ENCODE data around the gene ATCAY. TPM values are rescaled to one million over a fixed set of nuclear protein-coding genes. Genes with fewer than 3 reads are reported as not detected.

The ATCAY gene
- total RNA-seq, 1 donor, result not detected

GRCh38 chr19:3879656-3880055 is 829 bp upstream of the ATCAY start:
- Histone ChIP-seq H3K27me3 (ENCODE audit: insufficient read depth, low read length) (peaks cover 21% of the 10 kb centered on the region), H4K20me1 (ENCODE audit: insufficient read depth, low read length) (no peaks in the 10 kb centered on the region), H3K4me3 (ENCODE audit: insufficient read depth, low read length) (no peak overlapping the region), H3K27ac (ENCODE audit: low read depth, low read length) (no peak overlapping the region), H3K4me1 (ENCODE audit: insufficient read depth, low read length) (no peaks in the 10 kb centered on the region), H3K9me3 (ENCODE audit: low read depth, low read length) (no peaks in the 10 kb centered on the region), H3K4me2 (ENCODE audit: insufficient read depth, low read length) (no peak overlapping the region), H3K79me2 (ENCODE audit: insufficient read depth, low read length) (no peaks in the 10 kb centered on the region), H3K36me3 (ENCODE audit: insufficient read depth, low read length) (no peaks in the 10 kb centered on the region), H2AFZ (ENCODE audit: low read length) (no peak overlapping the region)
- no peak for TF ChIP-seq CTCF (IDR thresholded peaks at IDR 0.05; ENCODE audit: extremely low read depth, low read depth, low read length)
- peak; percentile 21 for DNase-seq (ENCODE audit: insufficient read length, low spot score, missing footprints)

- Histone ChIP-seq H3K27me3 (ENCODE audit: insufficient read depth, low read length) (peaks cover 21% of the 10 kb centered on the region), H3K27ac (ENCODE audit: low read depth, low read length) (no peak overlapping the region), H4K20me1 (ENCODE audit: insufficient read depth, low read length) (no peaks in the 10 kb centered on the region), H3K4me3 (ENCODE audit: insufficient read depth, low read length) (no peak overlapping the region), H3K79me2 (ENCODE audit: insufficient read depth, low read length) (no peaks in the 10 kb centered on the region), H3K9me3 (ENCODE audit: low read depth, low read length) (no peaks in the 10 kb centered on the region), H3K36me3 (ENCODE audit: insufficient read depth, low read length) (no peaks in the 10 kb centered on the region), H3K4me2 (ENCODE audit: insufficient read depth, low read length) (no peak overlapping the region), H2AFZ (ENCODE audit: low read length) (no peak overlapping the region), H3K4me1 (ENCODE audit: insufficient read depth, low read length) (no peaks in the 10 kb centered on the region)
- TF ChIP-seq CTCF (IDR thresholded peaks at IDR 0.05; ENCODE audit: extremely low read depth, low read depth, low read length), result no peak
- peak; percentile 77 for DNase-seq (ENCODE audit: insufficient read length, low spot score, missing footprints)
Observed at GRCh38 chr19:3881272-3882040, 971 bp downstream of the ATCAY start.

GRCh38 chr19:3882041-3882384 is 1.5 kb downstream of the ATCAY start:
- no peak overlapping the region for H2AFZ ChIP-seq (ENCODE audit: low read length)
- H3K4me1 ChIP-seq (ENCODE audit: insufficient read depth, low read length), result no peaks in the 10 kb centered on the region
- H3K27me3 ChIP-seq (ENCODE audit: insufficient read depth, low read length), result peaks cover 21% of the 10 kb centered on the region
- H3K9me3 ChIP-seq (ENCODE audit: low read depth, low read length), result no peaks in the 10 kb centered on the region
- no peaks in the 10 kb centered on the region for H4K20me1 ChIP-seq (ENCODE audit: insufficient read depth, low read length)
- no peak overlapping the region for H3K4me3 ChIP-seq (ENCODE audit: insufficient read depth, low read length)
- H3K36me3 ChIP-seq (ENCODE audit: insufficient read depth, low read length), result no peaks in the 10 kb centered on the region
- no peak for TF ChIP-seq CTCF (IDR thresholded peaks at IDR 0.05; ENCODE audit: extremely low read depth, low read depth, low read length)
- H3K4me2 ChIP-seq (ENCODE audit: insufficient read depth, low read length), result no peak overlapping the region
- H3K27ac ChIP-seq (ENCODE audit: low read depth, low read length), result no peak overlapping the region
- no peak for DNase-seq (ENCODE audit: insufficient read length, low spot score, missing footprints)
- H3K79me2 ChIP-seq (ENCODE audit: insufficient read depth, low read length), result no peaks in the 10 kb centered on the region

GRCh38 chr19:3890591-3890990 is 10.1 kb downstream of the ATCAY start:
- Histone ChIP-seq H3K27me3 (ENCODE audit: insufficient read depth, low read length) (no peaks in the 10 kb centered on the region), H3K27ac (ENCODE audit: low read depth, low read length) (no peak overlapping the region), H2AFZ (ENCODE audit: low read length) (no peak overlapping the region), H3K4me3 (ENCODE audit: insufficient read depth, low read length) (no peak overlapping the region), H3K4me1 (ENCODE audit: insufficient read depth, low read length) (no peaks in the 10 kb centered on the region), H3K36me3 (ENCODE audit: insufficient read depth, low read length) (no peaks in the 10 kb centered on the region), H3K79me2 (ENCODE audit: insufficient read depth, low read length) (no peaks in the 10 kb centered on the region), H4K20me1 (ENCODE audit: insufficient read depth, low read length) (no peaks in the 10 kb centered on the region), H3K9me3 (ENCODE audit: low read depth, low read length) (no peaks in the 10 kb centered on the region), H3K4me2 (ENCODE audit: insufficient read depth, low read length) (no peak overlapping the region)
- TF ChIP-seq CTCF (IDR thresholded peaks at IDR 0.05; ENCODE audit: extremely low read depth, low read depth, low read length), result no peak
- peak; percentile 13 for DNase-seq (ENCODE audit: insufficient read length, low spot score, missing footprints)

Measured in osteoblast (primary cell).